ENCODE data around the gene SLC22A5. TPM values are rescaled to one million over a fixed set of nuclear protein-coding genes. Genes with fewer than 3 reads are reported as not detected.

The SLC22A5 gene
- total RNA-seq, 3 donors from 2014 or later (not counting 1 experiment from before 2014, with no cell fraction given), result 1.6 to 5.0 (median 3.9) TPM

GRCh38 chr5:132369007-132369473, 470 bp upstream of the SLC22A5 start:
- Mint-ChIP-seq H3K27ac (peak overlapping the region in 1 of 2 donors; percentile 75), H3K4me1 (peaks cover 7 to 18% of the 10 kb centered on the region in 2 donors), H3K9me3 (no peaks in the 10 kb centered on the region), H3K27me3 (ENCODE audit: low read depth in 2 of 2) (peaks cover 0 to 5% of the 10 kb centered on the region in 2 donors), H3K4me3 (peak overlapping the region; percentile 86), H3K36me3 (no peaks in the 10 kb centered on the region)
- peaks cover 8% of the 10 kb centered on the region for H3K4me1 ChIP-seq (ENCODE audit: control insufficient read depth, insufficient read depth, low read length)
- H3K27me3 ChIP-seq (ENCODE audit: control insufficient read depth, insufficient read depth, low read length), result no peaks in the 10 kb centered on the region
- H3K27ac ChIP-seq (ENCODE audit: low read length), result peak overlapping the region; percentile 76
- intact Hi-C loops (cut with micrococcal nuclease), result no loop called here
- no peaks in the 10 kb centered on the region for H3K36me3 ChIP-seq (ENCODE audit: control insufficient read depth, insufficient read depth, low read length)
- DNase-seq (no peak), ATAC-seq (peak in 1 of 3 donors; percentile 5)
- H3K9me3 ChIP-seq (ENCODE audit: control insufficient read depth, insufficient read depth, low read length), result no peaks in the 10 kb centered on the region
- WGBS (ENCODE audit: insufficient coverage), result 15% methylated on average over 8 of the region's 9 CpGs
- TF ChIP-seq, protein P1, sequence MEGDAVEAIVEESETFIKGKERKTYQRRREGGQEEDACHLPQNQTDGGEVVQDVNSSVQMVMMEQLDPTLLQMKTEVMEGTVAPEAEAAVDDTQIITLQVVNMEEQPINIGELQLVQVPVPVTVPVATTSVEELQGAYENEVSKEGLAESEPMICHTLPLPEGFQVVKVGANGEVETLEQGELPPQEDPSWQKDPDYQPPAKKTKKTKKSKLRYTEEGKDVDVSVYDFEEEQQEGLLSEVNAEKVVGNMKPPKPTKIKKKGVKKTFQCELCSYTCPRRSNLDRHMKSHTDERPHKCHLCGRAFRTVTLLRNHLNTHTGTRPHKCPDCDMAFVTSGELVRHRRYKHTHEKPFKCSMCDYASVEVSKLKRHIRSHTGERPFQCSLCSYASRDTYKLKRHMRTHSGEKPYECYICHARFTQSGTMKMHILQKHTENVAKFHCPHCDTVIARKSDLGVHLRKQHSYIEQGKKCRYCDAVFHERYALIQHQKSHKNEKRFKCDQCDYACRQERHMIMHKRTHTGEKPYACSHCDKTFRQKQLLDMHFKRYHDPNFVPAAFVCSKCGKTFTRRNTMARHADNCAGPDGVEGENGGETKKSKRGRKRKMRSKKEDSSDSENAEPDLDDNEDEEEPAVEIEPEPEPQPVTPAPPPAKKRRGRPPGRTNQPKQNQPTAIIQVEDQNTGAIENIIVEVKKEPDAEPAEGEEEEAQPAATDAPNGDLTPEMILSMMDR (IDR thresholded peaks at IDR 0.05), result no peak
- H3K4me3 ChIP-seq (ENCODE audit: low read length), result peak overlapping the region; percentile 67

GRCh38 chr5:132370181-132370970, 866 bp downstream of the SLC22A5 start:
- no peaks in the 10 kb centered on the region for H3K36me3 Mint-ChIP-seq
- H3K4me1 Mint-ChIP-seq, result peaks cover 7 to 18% of the 10 kb centered on the region in 2 donors
- TF ChIP-seq, protein P1 (IDR thresholded peaks at IDR 0.05), result no peak
- intact Hi-C loops (cut with micrococcal nuclease), result no loop called here
- Histone ChIP-seq H3K27ac (ENCODE audit: low read length) (no peak overlapping the region), H3K4me3 (ENCODE audit: low read length) (peak overlapping the region; percentile 67), H3K27me3 (ENCODE audit: control insufficient read depth, insufficient read depth, low read length) (no peaks in the 10 kb centered on the region), H3K9me3 (ENCODE audit: control insufficient read depth, insufficient read depth, low read length) (no peaks in the 10 kb centered on the region), H3K4me1 (ENCODE audit: control insufficient read depth, insufficient read depth, low read length) (peaks cover 8% of the 10 kb centered on the region), H3K36me3 (ENCODE audit: control insufficient read depth, insufficient read depth, low read length) (no peaks in the 10 kb centered on the region)
- DNase-seq (no peak), ATAC-seq (no peak)
- H3K27ac Mint-ChIP-seq, result peak overlapping the region; percentile 38 to 75
- no peaks in the 10 kb centered on the region for H3K9me3 Mint-ChIP-seq
- H3K4me3 Mint-ChIP-seq, result peak overlapping the region; percentile 86
- 22% methylated on average over 33 of the region's 34 CpGs for WGBS (ENCODE audit: insufficient coverage)
- peaks cover 0 to 5% of the 10 kb centered on the region in 2 donors for H3K27me3 Mint-ChIP-seq (ENCODE audit: low read depth in 2 of 2)

DNA sequence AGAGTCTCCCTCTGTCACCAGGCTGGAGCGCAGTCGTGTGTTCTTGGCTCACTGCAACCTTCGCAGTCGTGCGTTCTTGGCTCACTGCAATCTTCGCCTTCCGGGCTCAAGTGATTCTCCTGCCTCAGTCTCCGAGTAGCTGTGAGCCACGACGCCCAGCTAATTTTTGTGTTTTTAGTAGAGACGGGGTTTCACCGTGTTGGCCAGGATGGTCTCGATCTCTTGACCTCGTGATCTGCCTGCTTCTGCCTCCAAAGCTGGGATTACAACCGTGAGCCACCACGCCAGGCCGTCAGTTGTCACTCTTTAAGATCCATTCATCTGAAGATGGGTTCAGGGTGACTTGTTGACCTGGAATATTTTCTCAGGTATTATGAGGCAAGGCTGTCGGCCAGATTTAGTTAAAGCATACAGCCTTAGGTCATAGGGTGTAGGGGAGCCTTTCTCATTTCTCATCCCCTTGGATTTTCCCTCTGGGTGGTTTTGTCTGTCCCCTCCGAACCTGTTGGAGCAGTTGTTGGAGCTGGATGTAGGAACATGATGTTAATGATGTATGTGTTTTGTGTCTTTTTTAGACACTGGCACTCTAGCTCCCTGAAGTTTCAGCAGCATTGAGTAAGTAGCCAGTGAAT, 1.6 kb downstream of the SLC22A5 start:
- Mint-ChIP-seq H3K36me3 (no peaks in the 10 kb centered on the region), H3K27ac (peak overlapping the region; percentile 38 to 75), H3K4me1 (peaks cover 7 to 18% of the 10 kb centered on the region in 2 donors), H3K9me3 (no peaks in the 10 kb centered on the region), H3K27me3 (ENCODE audit: low read depth in 2 of 2) (peaks cover 0 to 5% of the 10 kb centered on the region in 2 donors), H3K4me3 (peak overlapping the region; percentile 86)
- Histone ChIP-seq H3K4me3 (ENCODE audit: low read length) (no peak overlapping the region), H3K36me3 (ENCODE audit: control insufficient read depth, insufficient read depth, low read length) (no peaks in the 10 kb centered on the region), H3K9me3 (ENCODE audit: control insufficient read depth, insufficient read depth, low read length) (no peaks in the 10 kb centered on the region), H3K27me3 (ENCODE audit: control insufficient read depth, insufficient read depth, low read length) (no peaks in the 10 kb centered on the region), H3K27ac (ENCODE audit: low read length) (no peak overlapping the region), H3K4me1 (ENCODE audit: control insufficient read depth, insufficient read depth, low read length) (peaks cover 8% of the 10 kb centered on the region)
- ATAC-seq (no peak), DNase-seq (no peak)
- TF ChIP-seq, protein P1 (IDR thresholded peaks at IDR 0.05), result no peak
- intact Hi-C loops (cut with micrococcal nuclease), result no loop called here
- 95% methylated on average over 19 of the region's 19 CpGs for WGBS (ENCODE audit: insufficient coverage)
